GM23338 (cell line): ENCODE measurements around the gene BBX.

Experiments used
- CTCF ChIP-seq, 2 experiments: fragments of 200-600 bp in 1 of 2; sonication (generic) in 1 of 2; conservative IDR thresholded peaks; 2 replicates each; pipeline versions ENCODE4 v1.5.1 to v1.6.1; 2016 to 2017; ENCODE audit warnings: antibody characterized with exemption in 2 of 2, low read depth in 2 of 2, mild to moderate bottlenecking in 2 of 2, moderate library complexity in 1 of 2
- REST ChIP-seq: IDR thresholded peaks from one replicate; pipeline ENCODE4 v1.6.1; 2018; ENCODE audit warnings: antibody characterized with exemption; ENCODE audit not compliant: unreplicated experiment
- ZNF331 ChIP-seq: fragments of 250-450 bp; sonication (Bioruptor Pico); IDR thresholded peaks from 2 replicates; pipeline ENCODE4 v1.5.0; 2020; ENCODE audit warnings: low read depth, mild to moderate bottlenecking, moderate library complexity

- TF ChIP-seq CTCF (conservative IDR thresholded peaks at IDR 0.05; ENCODE audit: low read depth in 2 of 2): no peak
- TF ChIP-seq REST: no peak
- TF ChIP-seq ZNF331 (CRISPR knock-in tag): no peak
These were observed 39.2 kb downstream of the BBX start for GRCh38 chr3:107561980-107562379.
